Cardiac fibroblast (primary cell): Measurements from ENCODE around the gene ZNF248.

Experiments used
- DNase-seq, 2 donors: peaks; one replicate each; pipeline versions ENCODE4 v3.0.0 to v3.0.0-alpha.2; 2010; ENCODE audit warnings: low read depth in 2 of 2
- H3K4me3 ChIP-seq, 2 donors: replicated peaks in 1 of 2; 1 replicate in 1 of 2; 2 replicates in 1 of 2; pipeline ENCODE4 v1.5.1; 2011; ENCODE audit warnings: low read depth in 2 of 2, low read length in 2 of 2, mild to moderate bottlenecking in 2 of 2, moderate library complexity in 1 of 2
- CTCF ChIP-seq: IDR thresholded peaks from one replicate; pipeline ENCODE4 v1.5.1; 2011; ENCODE audit warnings: low read depth, mild to moderate bottlenecking, low read length, inconsistent platforms

ZNF248 gene

GRCh38 chr10:37777056-37777455 is 80.4 kb downstream of the ZNF248 start:
- DNase-seq = no peak
- H3K4me3 ChIP-seq = no peak overlapping the region

GRCh38 chr10:37775612-37776011 is 81.8 kb downstream of the ZNF248 start:
- DNase-seq = no peak
- no peak for TF ChIP-seq CTCF
- no peak overlapping the region for H3K4me3 ChIP-seq

More at GRCh38 chr10:37777056-37777455, 80.4 kb downstream of the ZNF248 start:
- TF ChIP-seq CTCF = no peak

GRCh38 chr10:37774351-37774750 is 83.1 kb downstream of the ZNF248 start:
- no peak for DNase-seq
- no peak overlapping the region for H3K4me3 ChIP-seq
- TF ChIP-seq CTCF = no peak

GRCh38 chr10:37765216-37765615 is 92.2 kb downstream of the ZNF248 start:
- no peak for TF ChIP-seq CTCF
- H3K4me3 ChIP-seq = no peak overlapping the region
- no peak for DNase-seq

- no peak for DNase-seq
- TF ChIP-seq CTCF = no peak
- H3K4me3 ChIP-seq = no peak overlapping the region
These were observed 94.3 kb downstream of the ZNF248 start for GRCh38 chr10:37763132-37763531.

- no peak for TF ChIP-seq CTCF
- no peak overlapping the region for H3K4me3 ChIP-seq
- DNase-seq = no peak
These were observed 95.1 kb downstream of the ZNF248 start for GRCh38 chr10:37762287-37762686.

- DNase-seq = no peak
- no peak overlapping the region for H3K4me3 ChIP-seq
- TF ChIP-seq CTCF = no peak
These were observed 96.6 kb downstream of the ZNF248 start for GRCh38 chr10:37760817-37761216.
